Nephron progenitor cell (in vitro differentiated cells): ENCODE data around the gene SLC7A6.

Experiments
- DNase-seq: peaks from one replicate; pipeline ENCODE4 v3.0.0; 2021
- H3K27ac Mint-ChIP-seq: 2 replicates; pipeline ENCODE4 v1.8.0; 2021; ENCODE audit warnings: mild to moderate bottlenecking, moderate library complexity, mixed read lengths
- H3K27me3 Mint-ChIP-seq: 2 replicates; pipeline ENCODE4 v1.8.0; 2021; ENCODE audit warnings: mild to moderate bottlenecking, low read depth, mixed read lengths; ENCODE audit not compliant: poor library complexity
- H3K36me3 Mint-ChIP-seq: 2 replicates; pipeline ENCODE4 v1.8.0; 2021; ENCODE audit warnings: low read depth, mixed read lengths
- H3K4me1 Mint-ChIP-seq: 2 replicates; pipeline ENCODE4 v1.8.0; 2021; ENCODE audit warnings: mixed read lengths
- H3K4me3 Mint-ChIP-seq: 2 replicates; pipeline ENCODE4 v1.8.0; 2021; ENCODE audit warnings: mild to moderate bottlenecking, moderate library complexity, mixed read lengths
- H3K9me3 Mint-ChIP-seq: 2 replicates; pipeline ENCODE4 v1.8.0; 2021; ENCODE audit warnings: mild to moderate bottlenecking, moderate library complexity, mixed read lengths
- TF ChIP-seq, protein P1 (sequence below): fragments of 200-600 bp; sonication (generic); IDR thresholded peaks from 2 replicates; pipeline ENCODE4 v1.5.0; 2021; ENCODE audit warnings: antibody characterized with exemption

Gene SLC7A6

DNA sequence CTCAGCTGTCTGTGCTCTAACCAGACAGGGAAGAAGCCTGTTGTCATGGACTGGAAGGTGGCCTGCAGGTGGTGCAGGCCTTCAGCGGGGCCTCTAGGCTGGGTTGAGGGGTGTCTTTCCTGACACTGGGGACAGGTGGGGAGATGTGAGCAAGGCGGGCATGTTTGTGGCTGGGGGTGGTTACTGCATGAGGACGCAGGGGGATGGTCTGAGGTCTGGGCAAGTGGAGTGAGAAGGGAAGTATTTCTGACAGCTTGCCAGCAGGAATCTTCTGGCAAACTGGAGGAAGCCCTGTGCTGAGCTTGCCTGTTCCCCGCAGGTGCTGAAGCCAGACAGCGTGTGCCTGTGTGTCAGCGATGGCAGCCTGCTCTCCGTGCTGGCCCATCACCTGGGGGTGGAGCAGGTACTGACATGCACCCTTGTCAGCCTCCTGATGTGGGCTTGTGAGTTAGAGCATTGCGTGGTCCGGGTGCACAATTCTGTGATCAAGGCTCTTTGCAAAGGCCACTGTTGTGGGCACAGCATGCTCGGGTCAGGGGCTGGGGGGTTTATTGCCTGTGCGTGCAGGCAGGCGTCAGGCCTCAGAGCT lies 82.7 kb downstream of the SLC7A6 start:
- DNase-seq, result no peak
- Mint-ChIP-seq H3K9me3 (no peaks in the 10 kb centered on the region), H3K4me3 (no peak overlapping the region), H3K27me3 (peaks cover 3% of the 10 kb centered on the region), H3K27ac (peak overlapping the region; percentile 48), H3K36me3 (peaks cover 57% of the 10 kb centered on the region), H3K4me1 (peaks cover 26% of the 10 kb centered on the region)
- TF ChIP-seq, protein P1, sequence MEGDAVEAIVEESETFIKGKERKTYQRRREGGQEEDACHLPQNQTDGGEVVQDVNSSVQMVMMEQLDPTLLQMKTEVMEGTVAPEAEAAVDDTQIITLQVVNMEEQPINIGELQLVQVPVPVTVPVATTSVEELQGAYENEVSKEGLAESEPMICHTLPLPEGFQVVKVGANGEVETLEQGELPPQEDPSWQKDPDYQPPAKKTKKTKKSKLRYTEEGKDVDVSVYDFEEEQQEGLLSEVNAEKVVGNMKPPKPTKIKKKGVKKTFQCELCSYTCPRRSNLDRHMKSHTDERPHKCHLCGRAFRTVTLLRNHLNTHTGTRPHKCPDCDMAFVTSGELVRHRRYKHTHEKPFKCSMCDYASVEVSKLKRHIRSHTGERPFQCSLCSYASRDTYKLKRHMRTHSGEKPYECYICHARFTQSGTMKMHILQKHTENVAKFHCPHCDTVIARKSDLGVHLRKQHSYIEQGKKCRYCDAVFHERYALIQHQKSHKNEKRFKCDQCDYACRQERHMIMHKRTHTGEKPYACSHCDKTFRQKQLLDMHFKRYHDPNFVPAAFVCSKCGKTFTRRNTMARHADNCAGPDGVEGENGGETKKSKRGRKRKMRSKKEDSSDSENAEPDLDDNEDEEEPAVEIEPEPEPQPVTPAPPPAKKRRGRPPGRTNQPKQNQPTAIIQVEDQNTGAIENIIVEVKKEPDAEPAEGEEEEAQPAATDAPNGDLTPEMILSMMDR, result no peak

DNA sequence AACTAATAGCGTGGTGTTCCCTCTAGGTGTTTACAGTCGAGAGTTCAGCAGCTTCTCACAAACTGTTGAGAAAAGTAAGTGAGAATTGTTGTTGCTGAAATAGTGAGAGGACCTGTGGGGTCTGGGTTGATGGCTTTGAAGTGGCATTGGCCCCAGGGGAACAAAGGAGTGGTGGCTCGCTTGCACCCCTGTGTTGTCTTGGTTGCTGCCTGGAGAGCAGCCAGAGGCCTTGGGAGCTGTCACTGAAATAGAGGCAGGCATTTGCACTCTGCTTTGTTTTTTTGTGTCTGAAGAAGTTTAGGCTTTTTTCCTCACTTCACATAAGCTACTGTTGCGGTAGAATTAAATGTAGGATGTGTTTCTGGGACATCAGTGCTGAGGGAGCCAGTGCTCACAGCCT lies 83.3 kb downstream of the SLC7A6 start:
- peaks cover 3% of the 10 kb centered on the region for H3K27me3 Mint-ChIP-seq
- TF ChIP-seq, protein P1, result no peak
- H3K36me3 Mint-ChIP-seq, result peaks cover 56% of the 10 kb centered on the region
- H3K4me1 Mint-ChIP-seq, result peaks cover 26% of the 10 kb centered on the region
- no peak overlapping the region for H3K4me3 Mint-ChIP-seq
- no peak for DNase-seq
- peak overlapping the region; percentile 48 for H3K27ac Mint-ChIP-seq
- no peaks in the 10 kb centered on the region for H3K9me3 Mint-ChIP-seq

DNA sequence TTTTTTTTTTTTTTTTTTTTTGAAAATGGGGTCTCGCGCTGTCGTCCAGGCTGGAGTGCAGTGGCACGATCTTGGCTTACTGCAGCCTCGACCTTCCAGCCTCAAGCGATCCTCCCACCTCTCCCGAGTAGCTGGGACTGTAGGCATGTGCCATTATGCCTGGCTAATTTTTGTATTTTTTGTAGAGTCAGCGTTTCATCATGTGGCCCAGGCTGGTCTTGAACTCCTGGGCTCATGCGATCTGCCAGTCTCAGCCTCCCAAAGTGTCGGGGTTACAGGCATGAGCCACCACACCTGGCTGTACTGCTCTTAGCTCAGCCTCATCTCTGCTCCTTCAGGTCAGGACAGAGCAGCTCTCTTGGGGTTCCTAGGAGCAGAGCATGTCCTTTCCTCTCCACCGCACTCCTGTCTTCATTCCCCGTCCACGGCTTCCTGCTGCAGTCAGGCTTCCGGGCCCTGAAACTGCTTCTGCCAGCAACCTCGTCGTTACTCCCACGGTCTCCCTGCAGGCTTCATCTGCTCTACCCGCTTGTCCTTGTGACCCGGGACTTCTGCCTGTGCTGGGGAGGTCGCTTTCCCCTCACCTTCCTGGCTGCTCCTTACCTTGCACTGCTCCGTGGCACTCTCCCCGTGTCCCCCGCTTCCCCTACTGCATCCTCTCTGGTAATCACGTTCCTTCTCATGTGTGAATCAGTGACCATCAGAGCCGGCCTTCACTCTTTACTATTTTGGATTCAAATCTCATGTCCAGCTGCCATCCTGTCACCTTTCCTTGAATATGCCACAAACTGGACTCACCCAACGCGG lies 84.5 kb downstream of the SLC7A6 start:
- H3K9me3 Mint-ChIP-seq, result no peaks in the 10 kb centered on the region
- H3K36me3 Mint-ChIP-seq, result peaks cover 60% of the 10 kb centered on the region
- H3K27ac Mint-ChIP-seq, result peak overlapping the region; percentile 52
- TF ChIP-seq, protein P1, result no peak
- no peak overlapping the region for H3K4me3 Mint-ChIP-seq
- H3K4me1 Mint-ChIP-seq, result peaks cover 26% of the 10 kb centered on the region
- no peak for DNase-seq
- peaks cover 3% of the 10 kb centered on the region for H3K27me3 Mint-ChIP-seq

DNA sequence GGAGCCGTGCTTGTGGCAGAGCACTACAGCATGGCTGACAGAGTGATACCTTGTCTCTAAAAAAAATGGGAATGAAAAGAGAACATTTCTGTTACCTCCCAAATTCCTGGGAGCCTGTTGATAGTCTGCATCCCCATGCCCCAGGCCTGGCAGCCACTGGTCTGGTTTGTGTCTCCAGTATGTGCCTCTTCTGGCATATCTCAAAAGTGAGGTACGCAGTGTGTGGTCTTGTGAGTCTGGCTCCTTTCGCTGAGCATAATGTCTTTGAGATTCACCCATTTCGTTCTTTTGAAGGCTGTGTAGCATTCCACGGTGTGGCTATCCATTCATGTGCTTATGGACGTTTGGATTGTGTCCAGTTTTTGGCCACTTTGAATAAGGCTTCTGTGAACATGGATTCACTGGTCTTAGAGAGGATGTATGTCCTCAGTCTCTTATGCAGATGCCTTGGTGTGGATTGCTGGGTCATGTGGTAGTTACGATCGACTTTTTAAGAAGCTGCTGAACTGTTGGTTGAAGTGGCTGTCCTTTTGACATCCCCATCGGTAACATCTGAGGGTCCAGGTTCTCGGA lies 85.6 kb downstream of the SLC7A6 start:
- no peak overlapping the region for H3K4me3 Mint-ChIP-seq
- H3K27ac Mint-ChIP-seq, result no peak overlapping the region
- TF ChIP-seq, protein P1, result no peak
- H3K4me1 Mint-ChIP-seq, result peaks cover 26% of the 10 kb centered on the region
- peaks cover 51% of the 10 kb centered on the region for H3K36me3 Mint-ChIP-seq
- H3K9me3 Mint-ChIP-seq, result no peaks in the 10 kb centered on the region
- peaks cover 3% of the 10 kb centered on the region for H3K27me3 Mint-ChIP-seq
- no peak for DNase-seq

DNA sequence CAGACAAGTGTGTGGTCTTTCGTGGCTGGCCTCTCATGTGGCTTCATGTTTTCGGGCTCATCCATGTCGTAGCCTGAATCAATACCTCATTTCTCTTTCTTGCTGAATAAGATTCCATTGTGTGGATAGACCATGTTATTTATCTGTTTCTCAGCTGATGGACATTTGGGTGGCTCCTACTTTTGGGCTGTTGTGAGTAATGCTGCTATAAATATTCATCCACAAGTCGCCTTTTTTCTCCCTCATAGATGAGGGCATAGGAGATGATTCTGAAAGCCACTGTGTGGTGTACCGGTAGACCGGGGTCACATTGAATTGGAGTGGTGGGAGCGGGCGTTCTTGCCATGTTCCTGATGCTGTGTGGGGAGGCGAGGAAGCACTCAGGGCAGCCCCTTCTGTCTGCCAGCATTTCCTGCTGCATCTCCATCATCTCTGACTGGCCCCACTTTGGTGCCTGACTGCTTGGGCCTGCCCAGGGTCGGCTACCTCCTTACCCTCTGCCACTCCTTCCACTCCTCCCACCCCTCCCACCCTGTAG lies 86.6 kb downstream of the SLC7A6 start:
- DNase-seq, result no peak
- Mint-ChIP-seq H3K36me3 (peaks cover 49% of the 10 kb centered on the region), H3K27ac (no peak overlapping the region), H3K27me3 (peaks cover 3% of the 10 kb centered on the region), H3K4me1 (peaks cover 21% of the 10 kb centered on the region), H3K9me3 (no peaks in the 10 kb centered on the region), H3K4me3 (no peak overlapping the region)
- TF ChIP-seq, protein P1, result no peak
